IPS-NIHi7 (cell line): Measurements from ENCODE around the gene ZNF407.
A peak's percentile ranks its signal among the peaks of the same experiment; 100 is the strongest.

Experiments
- DNase-seq: peaks from one replicate; pipeline ENCODE4 v3.0.0; 2012; ENCODE audit warnings: mixed read lengths; ENCODE audit errors: extremely low spot score

Gene ZNF407

DNA sequence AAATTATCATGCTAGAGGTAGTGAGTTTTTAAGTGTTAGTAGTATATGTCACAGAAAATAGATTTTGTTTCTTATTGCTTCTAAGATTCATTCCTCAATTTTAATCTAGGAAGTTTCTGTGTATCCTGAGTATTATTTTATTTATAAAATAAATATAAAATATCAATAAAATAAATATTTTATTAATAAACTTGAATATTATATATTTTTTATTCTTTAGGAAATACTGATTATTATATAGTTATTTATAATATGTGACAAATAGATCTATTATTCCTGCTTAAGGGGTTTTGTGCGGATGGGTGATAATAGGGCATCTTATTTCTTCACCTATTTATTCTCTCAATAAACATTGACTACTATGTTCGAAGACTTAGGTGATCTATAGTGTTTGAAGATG, 191.0 kb downstream of the ZNF407 start:
- no peak for DNase-seq

DNA sequence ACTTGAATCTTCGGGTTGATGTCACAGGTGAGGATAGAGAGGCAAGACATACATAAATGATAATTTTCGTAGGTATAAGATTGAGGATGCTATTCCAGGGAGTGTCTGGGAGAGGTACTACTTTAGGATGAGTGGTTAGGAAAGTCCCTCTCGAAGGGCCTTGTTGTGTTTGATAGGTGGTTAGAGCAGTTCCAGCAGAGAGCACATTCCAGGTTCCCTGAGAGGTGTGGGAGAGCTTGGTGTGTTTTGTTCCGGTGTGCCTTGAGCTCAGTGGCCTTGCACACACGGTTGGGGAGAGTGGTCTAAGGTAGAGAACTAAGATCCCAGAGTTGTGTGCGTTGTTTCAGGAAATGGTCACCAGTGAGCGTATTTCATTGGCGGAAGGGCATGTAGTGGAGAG, 191.4 kb downstream of the ZNF407 start:
- no peak for DNase-seq

DNA sequence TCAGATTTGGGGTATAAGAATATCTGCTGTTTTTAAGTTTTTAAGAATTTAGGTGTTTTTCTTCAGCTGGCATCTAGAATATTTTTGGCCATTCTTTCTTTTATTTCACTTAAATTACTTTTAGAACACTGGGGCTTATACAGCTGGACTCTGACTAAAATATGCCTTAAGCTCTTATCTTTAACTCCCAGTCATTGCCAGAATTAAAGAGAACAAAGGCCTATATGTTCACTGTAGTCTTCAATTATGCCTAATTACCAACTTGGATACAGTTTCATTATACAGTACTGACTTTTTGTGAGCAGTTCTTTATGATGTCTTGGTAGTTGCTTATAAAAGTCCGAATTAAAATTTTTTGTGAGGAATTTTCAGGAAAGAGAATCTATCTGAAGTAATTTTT, 192.8 kb downstream of the ZNF407 start:
- no peak for DNase-seq

DNA sequence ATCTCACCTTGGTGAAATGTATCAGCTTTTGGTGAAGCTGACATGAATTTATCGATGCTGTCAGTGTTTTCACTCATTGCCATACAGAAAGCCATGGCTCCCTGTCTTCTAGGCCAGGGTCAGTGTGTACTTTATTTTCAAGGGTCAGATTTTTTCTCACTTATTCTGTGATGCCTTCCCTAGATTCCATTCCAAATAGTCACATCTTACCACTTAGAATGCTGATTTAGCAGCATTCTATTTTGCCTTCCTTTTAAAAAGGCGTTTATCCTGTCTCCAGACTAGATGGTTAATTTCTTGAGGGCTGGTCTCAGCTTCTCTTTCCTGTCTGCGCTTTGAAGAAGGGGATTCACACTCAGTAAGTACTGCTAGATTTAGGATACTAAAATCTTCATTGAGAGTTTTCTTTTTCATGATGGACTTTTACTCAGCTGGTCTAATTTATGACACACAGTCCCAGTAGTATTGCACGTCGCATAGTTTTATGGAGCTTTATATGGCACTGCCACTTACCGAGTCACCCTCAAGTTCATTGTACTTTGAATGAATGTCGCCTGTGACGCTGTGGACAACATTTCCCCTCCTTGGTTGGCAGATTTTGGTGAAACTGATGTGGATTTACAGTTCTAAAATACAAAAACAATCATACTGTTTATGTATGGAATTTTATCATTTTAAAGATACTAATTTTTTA, 194.0 kb downstream of the ZNF407 start:
- no peak for DNase-seq

DNA sequence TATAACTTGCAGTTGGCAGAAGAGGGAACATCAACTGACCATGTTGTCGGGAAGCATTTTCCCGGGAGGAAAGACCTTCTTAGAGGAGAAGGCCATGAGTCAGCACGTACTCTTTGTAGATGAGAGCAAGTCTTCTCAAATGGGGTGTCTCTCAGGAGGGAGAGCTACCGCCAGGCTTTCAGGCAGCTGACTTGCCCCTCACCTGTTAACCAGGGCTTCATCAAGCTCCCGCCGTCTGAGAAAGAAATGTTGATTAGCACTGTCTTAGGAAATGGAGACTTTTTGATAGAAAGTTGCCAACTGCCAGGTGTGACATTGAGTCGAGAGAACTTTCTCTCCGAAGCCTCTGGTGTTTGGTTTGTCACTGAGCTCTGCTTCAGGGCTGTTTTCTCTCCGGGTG, 196.1 kb downstream of the ZNF407 start:
- DNase-seq: no peak

DNA sequence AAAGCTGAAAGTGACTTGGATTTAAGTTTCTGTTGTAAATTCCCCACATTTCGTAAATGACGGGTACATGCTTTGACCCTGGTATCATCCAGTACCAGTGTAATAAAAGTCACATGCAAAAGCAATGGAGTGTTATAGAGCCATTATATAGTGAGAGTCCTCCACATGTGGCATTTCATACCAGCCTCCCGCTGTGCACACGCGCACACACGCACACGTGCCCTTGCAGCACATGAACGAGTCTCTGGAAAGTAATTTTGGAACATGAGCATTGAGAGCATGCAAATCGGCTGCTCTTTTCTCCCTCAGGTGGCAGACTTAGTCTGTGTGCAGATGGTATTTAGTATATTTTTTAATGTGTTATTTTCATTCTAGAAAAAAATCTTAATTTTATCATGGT, 198.1 kb downstream of the ZNF407 start:
- DNase-seq: no peak

DNA sequence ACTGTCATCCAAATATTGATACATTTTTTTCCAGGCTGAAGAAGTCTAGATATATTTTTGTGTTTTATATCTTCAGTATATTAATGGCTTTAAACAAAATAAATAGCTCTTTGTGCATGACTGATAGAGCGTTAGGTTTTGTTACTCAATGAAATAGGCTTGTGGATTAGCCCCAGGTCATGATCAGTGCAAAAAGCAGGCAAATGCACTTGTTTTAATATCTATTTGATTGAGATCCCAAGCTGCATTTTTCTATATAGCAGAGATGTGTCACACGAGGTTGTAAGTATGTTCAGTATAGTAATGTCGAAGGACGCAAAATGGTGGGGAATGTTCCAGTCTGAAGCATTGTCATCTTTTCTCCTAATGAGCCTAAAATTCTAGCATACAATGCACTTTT, 198.5 kb downstream of the ZNF407 start:
- no peak for DNase-seq

DNA sequence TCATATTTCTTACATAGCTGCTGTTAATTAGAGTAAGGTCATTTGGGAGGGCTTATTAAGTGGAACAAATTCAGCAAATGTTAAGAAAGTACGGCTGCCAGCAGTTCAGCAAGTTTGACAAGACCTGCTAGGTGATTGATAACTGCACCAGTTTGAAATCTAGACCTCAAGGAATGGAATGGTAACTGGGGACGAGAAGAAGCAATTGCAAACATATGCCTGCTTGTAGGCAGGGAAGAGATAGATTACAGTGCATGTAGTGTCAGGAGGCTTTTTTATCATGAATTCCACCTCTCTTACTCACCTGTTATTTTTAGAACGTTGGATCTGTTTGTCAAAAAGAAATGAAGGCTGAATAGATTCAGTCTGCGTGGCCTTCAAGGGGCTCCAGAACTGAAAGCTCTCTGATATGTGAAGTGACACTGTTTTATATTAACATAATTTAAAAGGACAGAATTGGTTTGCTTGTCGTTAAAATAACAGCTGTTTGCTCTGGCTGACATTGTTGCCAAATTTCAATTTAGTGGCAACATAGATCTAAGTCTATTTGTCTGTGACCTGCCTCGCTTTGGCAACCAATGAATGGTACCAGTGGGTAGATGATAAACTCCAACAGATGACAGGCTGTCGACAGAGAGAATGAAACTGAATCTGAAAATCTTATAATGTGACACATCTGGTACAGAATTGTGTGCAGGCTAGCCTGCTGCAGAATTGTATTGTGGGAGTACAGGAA, 199.3 kb downstream of the ZNF407 start:
- DNase-seq: no peak

DNA sequence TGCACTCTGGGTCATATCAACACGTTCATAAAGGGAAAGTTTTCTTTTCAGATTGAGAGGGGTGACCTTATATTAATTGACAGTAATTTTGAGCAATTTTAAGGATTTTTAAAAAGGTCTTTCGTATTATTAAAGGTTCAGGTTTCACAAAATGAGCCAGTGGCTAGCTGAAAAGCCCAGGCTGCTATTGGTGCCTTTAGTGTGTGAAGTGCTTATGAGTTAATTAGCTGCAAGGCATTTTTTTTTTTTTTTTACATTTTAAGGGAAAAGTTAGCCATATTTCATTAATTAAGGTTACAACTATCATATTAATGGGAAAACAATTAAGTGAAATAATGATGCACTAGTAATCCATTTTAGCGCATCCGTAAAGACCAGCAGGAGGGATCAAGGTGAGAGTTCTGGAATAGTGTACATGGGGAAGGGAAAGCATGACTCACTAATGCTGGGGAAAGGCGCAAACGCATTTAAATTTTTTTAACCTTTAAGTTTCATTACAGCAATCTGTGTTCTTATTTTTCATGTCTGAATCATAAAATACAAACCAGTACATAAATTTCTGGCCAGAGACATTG, 200.0 kb downstream of the ZNF407 start:
- no peak for DNase-seq

DNA sequence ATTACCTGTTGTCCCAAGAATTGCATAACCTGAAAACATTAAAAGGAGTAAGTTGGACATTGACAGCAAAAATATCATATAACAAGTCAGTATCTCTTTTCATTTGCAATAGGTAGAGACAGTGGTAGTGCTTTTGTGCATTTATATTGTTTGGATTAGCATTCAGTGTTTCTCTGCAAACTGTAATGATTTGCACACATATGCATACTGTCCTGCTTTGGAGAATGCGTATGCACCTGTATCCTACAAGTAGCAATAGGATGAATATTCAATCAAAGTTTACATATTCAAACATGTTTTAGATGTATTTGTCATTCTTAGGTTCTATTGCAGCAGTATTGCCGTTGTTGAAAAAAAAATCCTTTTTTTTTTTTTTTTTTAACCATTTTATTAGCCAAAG, 201.9 kb downstream of the ZNF407 start:
- DNase-seq: no peak

DNA sequence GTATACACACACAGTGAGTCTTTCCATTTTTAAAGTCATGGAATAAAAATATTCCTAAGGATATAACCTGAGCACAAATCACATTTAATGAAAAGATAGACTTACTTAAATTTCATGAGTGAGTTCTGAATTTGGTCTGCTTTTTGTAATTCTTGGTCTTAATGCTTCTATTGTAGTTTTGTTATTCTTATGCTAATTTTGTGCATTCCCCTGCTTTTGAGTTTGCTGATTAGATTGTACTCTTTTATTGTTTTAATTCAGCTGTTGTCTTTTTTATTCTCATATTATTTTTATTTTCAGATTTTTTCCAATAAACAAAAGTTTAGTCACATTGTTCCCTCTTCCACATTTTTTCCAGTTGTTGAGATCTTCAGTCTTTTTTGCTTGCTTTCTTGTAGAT, 202.4 kb downstream of the ZNF407 start:
- no peak for DNase-seq

DNA sequence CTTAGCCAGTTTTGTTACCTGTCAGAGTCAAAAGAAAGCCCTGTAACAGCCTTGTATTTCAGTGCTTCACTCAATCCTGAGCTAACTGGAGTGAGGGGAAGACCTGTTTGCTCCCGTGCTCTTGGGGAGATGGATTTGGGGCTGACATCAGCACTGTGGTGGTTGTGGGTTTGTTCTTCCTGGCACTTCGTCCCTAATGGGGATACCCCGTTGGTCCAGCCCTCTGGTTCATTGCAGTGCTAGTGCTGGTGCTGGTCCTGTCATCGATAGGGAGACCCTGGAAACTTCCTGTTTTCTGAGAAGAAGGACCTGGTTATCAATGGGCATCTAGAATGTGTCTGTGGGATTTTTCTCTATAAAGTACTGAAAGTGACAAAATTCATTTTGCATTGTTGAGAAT, 205.4 kb downstream of the ZNF407 start:
- no peak for DNase-seq

DNA sequence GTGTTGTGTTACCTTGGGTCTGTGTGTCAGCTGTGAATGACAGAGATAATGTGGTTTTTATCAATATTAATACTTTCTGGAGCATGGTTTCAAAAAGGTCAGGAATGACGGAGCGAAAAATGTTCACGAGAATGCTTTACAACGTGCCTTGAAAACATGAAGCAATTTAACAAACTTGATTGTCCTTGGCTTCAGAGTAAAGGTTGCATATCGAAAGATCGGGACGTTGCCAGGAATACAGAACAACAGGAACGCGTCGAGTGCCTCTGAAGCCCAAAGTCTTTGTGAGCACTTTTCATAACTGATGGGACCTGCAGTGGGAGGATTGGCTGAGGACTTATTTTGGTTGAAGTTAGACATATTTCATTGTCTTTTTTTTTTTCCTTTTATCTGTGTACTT, 206.1 kb downstream of the ZNF407 start:
- no peak for DNase-seq

DNA sequence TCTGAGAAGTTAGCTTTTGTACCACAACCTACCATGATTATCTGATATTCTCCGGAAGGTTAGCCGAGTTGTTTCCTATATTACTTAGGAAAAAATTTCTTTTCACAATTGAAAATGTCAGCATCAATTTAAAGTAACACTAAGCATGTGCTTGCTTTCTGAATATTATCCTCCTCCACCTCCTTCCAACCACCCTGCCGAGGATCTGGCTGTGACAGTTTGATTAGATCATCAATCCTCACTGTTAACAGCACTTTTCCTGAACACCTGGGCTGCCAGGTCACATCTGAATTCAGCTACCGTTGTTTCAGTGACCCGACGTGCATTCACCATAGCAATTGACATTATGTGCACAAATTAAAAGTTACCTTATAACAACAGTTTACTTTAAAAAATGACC, 207.0 kb downstream of the ZNF407 start:
- no peak for DNase-seq

DNA sequence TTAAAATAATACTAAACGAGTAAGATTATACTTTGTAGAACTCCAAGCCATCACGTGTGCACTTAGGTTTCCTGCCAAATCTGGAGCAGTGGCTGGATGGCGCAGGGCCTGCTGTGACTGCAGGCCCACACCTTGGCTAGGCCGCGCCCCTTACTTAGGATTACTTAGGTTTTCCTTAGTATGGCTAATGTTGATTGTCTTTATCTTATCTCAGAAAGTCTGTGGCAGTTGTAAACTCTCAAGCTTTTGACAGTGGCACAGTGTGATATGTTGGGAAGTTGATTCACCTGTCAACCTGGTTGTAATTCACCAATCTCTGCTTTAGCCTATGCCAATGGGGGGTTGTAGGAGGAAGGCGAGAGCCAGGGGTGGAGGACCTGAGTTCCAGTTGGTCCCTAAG, 208.4 kb downstream of the ZNF407 start:
- DNase-seq: no peak

DNA sequence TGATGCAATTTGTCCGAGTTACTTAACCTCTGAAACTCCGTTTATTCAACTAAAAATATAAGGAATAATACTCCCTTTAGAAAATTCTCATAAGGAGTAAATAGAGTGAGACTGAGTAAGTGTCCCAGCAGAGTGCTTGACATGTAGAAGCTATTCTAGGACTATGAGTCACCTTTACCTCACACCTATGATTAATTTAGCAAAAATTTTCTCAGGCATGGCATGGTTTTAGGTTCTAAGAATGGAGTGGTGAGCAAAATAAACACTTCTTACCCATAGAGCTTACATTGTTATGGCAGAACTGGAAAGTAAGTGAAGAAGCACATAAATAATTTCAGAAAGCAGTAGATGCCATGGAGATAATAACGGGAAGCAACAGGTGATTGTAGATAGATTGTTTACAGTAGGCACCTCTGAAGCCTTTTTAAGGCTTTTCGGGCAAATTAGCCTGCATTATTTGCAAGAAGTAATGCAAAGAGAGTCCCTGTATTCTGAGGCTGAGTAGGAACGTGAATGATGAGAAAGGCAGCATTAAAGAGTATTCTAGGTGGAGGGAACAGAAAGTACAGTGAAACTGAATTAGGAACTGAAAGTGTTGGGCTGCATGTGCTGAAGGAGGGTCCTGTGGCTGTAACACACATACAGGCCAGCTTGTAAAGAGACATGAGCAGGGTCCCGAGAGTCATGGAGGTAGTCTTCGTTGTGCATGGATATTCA, 209.2 kb downstream of the ZNF407 start:
- DNase-seq: no peak

DNA sequence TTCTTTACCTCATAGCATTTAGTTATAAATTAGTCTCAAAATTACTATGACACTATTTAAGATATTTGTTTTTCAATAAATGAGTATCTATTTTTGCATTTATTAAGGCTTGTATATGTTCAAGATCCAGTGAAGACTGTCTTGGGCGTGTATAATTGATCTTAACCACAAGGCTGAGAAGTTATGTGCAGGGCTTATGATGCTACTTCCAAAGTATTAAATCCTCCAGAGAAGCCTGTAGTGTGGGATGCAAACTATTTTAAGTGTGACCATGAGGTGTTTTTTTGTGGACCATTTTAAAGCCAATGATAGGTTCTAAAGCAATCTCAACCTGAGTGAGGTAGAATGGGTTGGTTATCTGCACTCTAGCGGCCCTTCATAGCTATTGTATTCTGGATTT, 219.9 kb downstream of the ZNF407 start:
- no peak for DNase-seq

DNA sequence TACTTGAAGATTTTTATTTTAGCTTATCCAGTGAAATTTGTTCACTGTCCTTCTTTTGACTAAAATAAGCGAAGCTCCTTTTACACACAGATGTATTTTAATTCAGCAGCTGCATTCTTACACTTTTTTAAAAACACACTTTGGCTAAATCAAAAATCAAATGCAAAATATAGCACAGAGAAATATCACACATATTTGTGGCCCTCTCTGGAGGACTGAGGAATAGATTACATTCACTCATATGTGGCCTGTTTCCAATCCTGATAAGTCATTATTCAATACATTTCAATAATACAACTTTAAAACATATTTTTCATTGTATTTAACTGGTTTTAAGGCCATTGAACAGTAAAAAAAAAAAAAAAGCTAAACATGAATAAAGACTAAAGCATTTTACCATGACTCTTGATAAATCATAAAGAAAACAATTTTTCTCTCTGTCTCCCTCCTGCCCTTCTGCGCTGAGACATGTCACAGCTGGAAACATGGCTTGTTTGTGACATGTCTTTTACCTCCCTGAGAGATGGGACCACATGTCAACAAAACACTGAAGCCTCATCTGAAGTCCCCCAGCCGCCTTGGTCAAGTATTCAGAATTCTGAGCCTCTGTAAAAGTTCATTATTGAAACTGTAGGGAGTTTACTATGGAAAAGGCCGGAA, 221.0 kb downstream of the ZNF407 start:
- DNase-seq: no peak

DNA sequence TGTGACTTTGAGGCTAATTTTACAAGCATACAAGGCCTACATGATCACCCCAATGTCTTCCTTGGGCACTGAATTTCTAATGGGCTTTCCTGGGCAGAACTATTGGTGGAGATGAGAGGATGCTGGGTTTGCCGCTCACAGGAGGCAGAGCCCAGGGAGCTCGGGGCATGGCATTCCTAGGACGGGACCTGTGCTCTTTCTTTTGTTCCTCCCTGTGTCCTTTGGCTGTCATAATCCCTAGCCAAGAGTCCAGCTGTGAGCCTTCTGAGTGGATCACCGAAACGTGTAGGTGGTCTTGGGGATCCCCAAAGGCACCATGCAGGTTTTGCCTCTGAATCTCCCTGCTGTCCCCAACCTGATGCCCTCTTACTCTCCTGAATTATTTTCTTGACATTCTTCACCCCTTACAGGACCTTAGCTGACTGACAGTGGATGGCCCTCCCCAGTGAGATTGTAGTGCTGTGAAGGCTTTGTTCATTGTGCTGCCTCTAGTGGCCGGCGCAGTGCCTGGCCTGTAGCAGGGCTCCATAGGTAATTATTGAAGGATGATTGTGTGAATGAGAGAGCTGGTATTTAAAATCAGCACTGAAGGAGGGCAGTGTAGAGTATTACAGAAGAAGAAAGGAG, 221.9 kb downstream of the ZNF407 start:
- peak; percentile 88 for DNase-seq

DNA sequence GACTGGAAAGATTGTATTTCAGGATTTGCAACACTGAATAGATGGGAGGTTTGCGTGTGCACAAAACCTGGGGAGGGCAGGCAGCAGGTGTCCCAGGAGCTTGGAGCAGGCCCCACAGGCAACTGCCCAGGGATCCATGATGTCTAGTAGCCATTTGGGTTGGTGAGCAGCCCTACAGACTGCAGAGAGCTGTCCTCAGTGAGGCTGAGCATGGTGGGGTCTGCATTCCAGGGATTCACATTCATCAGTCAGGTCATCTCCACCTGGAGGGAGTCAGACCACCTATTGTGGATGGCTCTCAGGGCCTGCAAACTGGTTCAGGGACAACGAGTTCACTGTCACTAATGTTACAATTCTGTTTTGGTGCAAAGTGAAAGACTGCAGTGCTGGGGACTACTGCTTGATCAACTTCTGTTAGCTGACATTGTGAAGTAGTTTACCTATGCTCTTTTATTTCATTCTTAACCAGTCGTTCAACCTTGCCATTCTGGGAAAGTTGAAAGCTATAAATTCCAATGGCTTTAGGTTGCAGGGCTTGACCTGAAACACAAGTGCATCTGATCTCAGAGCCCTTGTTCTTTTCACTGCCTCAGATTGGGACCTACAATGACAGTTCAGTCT, 222.6 kb downstream of the ZNF407 start:
- no peak for DNase-seq

DNA sequence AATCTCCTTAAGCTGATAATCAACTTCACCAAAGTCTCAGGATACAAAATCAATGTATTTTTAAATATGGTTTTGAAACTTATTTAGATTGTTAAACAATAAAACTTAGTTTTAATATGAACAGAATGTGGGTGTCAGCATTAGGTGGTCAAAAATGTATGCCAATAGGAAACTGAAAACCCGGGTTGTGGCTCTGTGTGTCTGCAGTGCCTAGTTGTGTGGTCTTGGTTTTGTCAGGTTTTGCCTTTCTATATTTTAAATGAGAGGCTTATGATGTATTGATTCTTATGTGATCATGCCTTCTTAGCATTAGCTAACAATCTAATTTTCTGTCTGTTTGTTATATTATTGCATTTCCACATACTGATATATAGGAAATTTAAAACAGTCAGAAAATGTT, 227.8 kb downstream of the ZNF407 start:
- DNase-seq: no peak
